Measurements from ENCODE around the gene COL4A3. TPM values are rescaled to one million over a fixed set of nuclear protein-coding genes. Genes with fewer than 3 reads are reported as not detected.

COL4A3 gene
- polyA plus RNA-seq, 2 of the 4 experiments (the other 2 are of a cell fraction), result 1.8 to 6.8 TPM

DNA sequence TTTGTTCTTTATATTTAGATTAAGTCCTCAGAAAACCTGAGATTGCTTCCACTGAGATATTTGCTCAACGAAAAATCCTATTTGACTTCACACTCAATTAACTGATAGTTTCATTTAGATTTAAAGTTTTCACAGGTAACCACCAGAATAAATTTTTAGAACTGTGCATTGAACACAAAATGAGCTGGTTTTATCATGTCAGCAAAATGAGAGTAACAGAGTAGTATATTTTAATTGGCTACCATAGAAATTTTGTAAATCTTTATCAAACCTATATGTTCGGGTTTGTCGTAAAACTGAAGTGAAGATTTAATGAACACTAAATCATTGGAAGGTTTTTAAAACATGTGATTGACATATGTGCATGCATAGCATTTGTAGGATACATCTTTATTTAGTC is 127.9 kb downstream of the COL4A3 start:
- TF ChIP-seq NR3C1 (IDR thresholded peaks at IDR 0.05) (no peak), MAFK (IDR thresholded peaks at IDR 0.05; ENCODE audit: partially characterized antibody) (peak; percentile 74)
- ChIA-PET CTCF (interaction anchor here (1.7 kb wide), 1 partner anchor 54 kb away, joined by 5 read pairs; no protein-coding TSS in a partner anchor), POLR2A (no interaction called here)
- DNase-seq (ENCODE audit: low read depth in 1 of 2, low spot score in 1 of 2), result no peak
- H3K27ac ChIP-seq, result no peak overlapping the region
- no peak for FAIRE-seq
- WGBS (ENCODE audit: missing lambda C conversion rate), result 77% methylated on average over 3 of the region's 3 CpGs
- H3K4me1 ChIP-seq, result 0 out of 3 replicates have a peak, but pooled peaks cover 3% of the 10 kb centered on the region
- no peak for ATAC-seq
- no peak overlapping the region for H3K4me3 ChIP-seq
- no peaks in the 10 kb centered on the region for H3K9me3 ChIP-seq
- H3K4me2 ChIP-seq, result no peak overlapping the region

- FAIRE-seq, result no peak
Observed at GRCh38 chr2:227293531-227293930, 129.1 kb downstream of the COL4A3 start.

GRCh38 chr2:227295806-227296205 is 131.4 kb downstream of the COL4A3 start:
- ChIA-PET POLR2A (no interaction called here), CTCF (interaction anchor here (0.8 kb wide), 1 partner anchor 112 kb away, joined by 3 read pairs; no protein-coding TSS in a partner anchor)
- FAIRE-seq (no peak), ATAC-seq (no peak), DNase-seq (ENCODE audit: low read depth in 1 of 2, low spot score in 1 of 2) (no peak)
- 0 out of 3 replicates have a peak, but pooled peaks cover 3% of the 10 kb centered on the region for H3K4me1 ChIP-seq
- H3K4me3 ChIP-seq, result no peak overlapping the region
- H3K9me3 ChIP-seq, result no peaks in the 10 kb centered on the region
- H3K4me2 ChIP-seq, result no peak overlapping the region
- whole genome bisulfite sequencing (ENCODE audit: missing lambda C conversion rate), result 92% methylated on average over 4 of the region's 4 CpGs
- no peak for TF ChIP-seq BHLHE40 (IDR thresholded peaks at IDR 0.05; ENCODE audit: low read depth, low read length)
- TF ChIP-seq HOXB13 (CRISPR knock-in tag; IDR thresholded peaks at IDR 0.05; ENCODE audit: low read depth), result no peak
- no peak for TF ChIP-seq MYC (IDR thresholded peaks at IDR 0.05; ENCODE audit: borderline replicate concordance, low read length)
- no peak for TF ChIP-seq SREBF2 (IDR thresholded peaks at IDR 0.05)
- TF ChIP-seq CEBPB (IDR thresholded peaks at IDR 0.05), result no peak
- TF ChIP-seq CBX2 (IDR thresholded peaks at IDR 0.05; ENCODE audit: borderline replicate concordance, low read depth), result no peak
- no peak for TF ChIP-seq NR3C1 (IDR thresholded peaks at IDR 0.05)
- no peak overlapping the region for H3K27ac ChIP-seq

More at GRCh38 chr2:227293531-227293930, 129.1 kb downstream of the COL4A3 start:
- DNase-seq (ENCODE audit: low read depth in 1 of 2, low spot score in 1 of 2), result no peak
- H3K27ac ChIP-seq, result no peak overlapping the region
- H3K4me1 ChIP-seq, result 0 out of 3 replicates have a peak, but pooled peaks cover 3% of the 10 kb centered on the region
- H3K4me2 ChIP-seq, result no peak overlapping the region
- ATAC-seq, result no peak
- H3K4me3 ChIP-seq, result no peak overlapping the region
- ChIA-PET POLR2A (no interaction called here), CTCF (interaction anchor here (1.1 to 1.3 kb wide), 2 partner anchors 11 to 55 kb away, joined by 3 to 5 read pairs; no protein-coding TSS in a partner anchor)
- no peak for TF ChIP-seq ZSCAN20 (CRISPR knock-in tag; IDR thresholded peaks at IDR 0.05)
- TF ChIP-seq FOXS1 (CRISPR knock-in tag; IDR thresholded peaks at IDR 0.05), result no peak
- TF ChIP-seq CEBPB (IDR thresholded peaks at IDR 0.05), result no peak
- TF ChIP-seq CBX8 (IDR thresholded peaks at IDR 0.05), result no peak
- H3K9me3 ChIP-seq, result no peaks in the 10 kb centered on the region
- 91% methylated on average over 4 of the region's 4 CpGs for WGBS (ENCODE audit: missing lambda C conversion rate)

- 82% methylated on average over 3 of the region's 3 CpGs for WGBS (ENCODE audit: missing lambda C conversion rate)
- ATAC-seq (no peak), FAIRE-seq (no peak), DNase-seq (ENCODE audit: low read depth in 1 of 2, low spot score in 1 of 2) (no peak)
- ChIA-PET CTCF (interaction anchor here (0.8 kb wide), 1 partner anchor 58 kb away, joined by 3 read pairs; no protein-coding TSS in a partner anchor), POLR2A (no interaction called here)
- Histone ChIP-seq H3K4me1 (0 out of 3 replicates have a peak, but pooled peaks cover 3% of the 10 kb centered on the region), H3K9me3 (no peaks in the 10 kb centered on the region), H3K4me3 (no peak overlapping the region), H3K4me2 (no peak overlapping the region), H3K27ac (no peak overlapping the region)
- TF ChIP-seq PHF8 (IDR thresholded peaks at IDR 0.05; ENCODE audit: borderline replicate concordance, low read depth) (no peak), BCL3 (IDR thresholded peaks at IDR 0.05) (no peak), ATOH8 (CRISPR knock-in tag; IDR thresholded peaks at IDR 0.05; ENCODE audit: low read depth) (no peak), NFE2L2 (conservative IDR thresholded peaks at IDR 0.05; ENCODE audit: low read length) (no peak), RFX5 (IDR thresholded peaks at IDR 0.05) (no peak)
Observed at GRCh38 chr2:227296671-227297405, 132.4 kb downstream of the COL4A3 start.
